ENCODE results near the gene HCST.
"Not testable (repeated sequence)": the region's sequence is repeated elsewhere in the genome, so short reads cannot be mapped to it uniquely, and the experiment has no call there.

HCST gene

GRCh38 chr19:35889370-35890112 lies 12.8 kb upstream of the HCST start:
- no peak for DNase-seq (ENCODE audit: extremely low read depth, low read depth)
- no peak for TF ChIP-seq CTCF (IDR thresholded peaks at IDR 0.05; ENCODE audit: low read depth, low read length)

- TF ChIP-seq CTCF (IDR thresholded peaks at IDR 0.05; ENCODE audit: low read depth, low read length) = no peak
- DNase-seq (ENCODE audit: extremely low read depth, low read depth) = no peak
Measured at GRCh38 chr19:35890113-35890650, 12.1 kb upstream of the HCST start.

GRCh38 chr19:35891819-35892218 lies 10.5 kb upstream of the HCST start:
- not testable (repeated sequence) for DNase-seq (ENCODE audit: extremely low read depth, low read depth)

GRCh38 chr19:35894342-35894741 lies 8.0 kb upstream of the HCST start:
- TF ChIP-seq CTCF (IDR thresholded peaks at IDR 0.05; ENCODE audit: low read depth, low read length) = no peak
- no peak for DNase-seq (ENCODE audit: extremely low read depth, low read depth)

- no peak for TF ChIP-seq CTCF (IDR thresholded peaks at IDR 0.05; ENCODE audit: low read depth, low read length)
- no peak for DNase-seq (ENCODE audit: extremely low read depth, low read depth)
Measured at GRCh38 chr19:35895911-35896642, 6.3 kb upstream of the HCST start.

- no peak for TF ChIP-seq CTCF (IDR thresholded peaks at IDR 0.05; ENCODE audit: low read depth, low read length)
- no peak for DNase-seq (ENCODE audit: extremely low read depth, low read depth)
Measured at GRCh38 chr19:35896643-35897040, 5.7 kb upstream of the HCST start.

- DNase-seq (ENCODE audit: extremely low read depth, low read depth) = no peak
- TF ChIP-seq CTCF (IDR thresholded peaks at IDR 0.05; ENCODE audit: low read depth, low read length) = no peak
Measured at GRCh38 chr19:35897706-35898451, 4.5 kb upstream of the HCST start.

All from AG09319 (cell line).